Measurements from ENCODE around the gene NLRX1.
"Not testable (repeated sequence)": the region's sequence is repeated elsewhere in the genome, so short reads cannot be mapped to it uniquely, and the experiment has no call there.

The NLRX1 gene

DNA sequence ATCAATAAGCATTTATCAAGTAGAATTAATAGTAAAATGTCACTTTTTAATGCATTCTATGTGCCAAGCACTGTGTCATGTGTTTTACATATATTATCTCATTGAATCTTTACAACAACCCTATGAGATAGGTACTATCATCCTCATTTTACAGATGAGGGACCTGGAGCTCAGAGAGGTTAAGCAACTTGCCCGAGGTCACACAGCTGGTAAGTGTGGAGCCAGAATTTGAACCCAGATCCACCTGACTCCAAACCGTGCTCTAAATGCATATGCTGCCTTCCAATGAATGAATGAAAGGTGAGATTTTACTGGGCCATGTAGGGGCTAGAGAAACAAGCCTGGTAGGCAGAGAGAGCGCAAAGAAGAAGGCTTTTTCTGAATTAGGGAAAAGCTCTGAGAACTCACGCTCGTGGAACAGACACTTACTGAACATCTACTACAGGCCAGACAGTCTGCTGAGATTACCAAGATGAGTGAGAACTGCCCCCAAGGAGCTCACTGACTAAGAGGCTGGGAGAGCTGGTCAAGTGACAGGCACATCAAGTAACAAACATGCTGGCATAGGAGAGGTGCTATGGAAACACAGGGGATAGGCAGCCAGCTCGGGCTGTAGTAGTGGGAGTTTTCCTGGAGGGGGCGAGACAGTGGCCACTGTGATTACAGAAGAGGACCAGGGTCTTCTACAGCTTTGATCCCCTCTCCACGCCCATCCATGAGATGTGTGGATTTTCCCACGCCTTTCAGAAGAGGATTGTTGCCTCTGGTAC is 15.3 kb upstream of the NLRX1 start:
- no peak for DNase-seq

DNA sequence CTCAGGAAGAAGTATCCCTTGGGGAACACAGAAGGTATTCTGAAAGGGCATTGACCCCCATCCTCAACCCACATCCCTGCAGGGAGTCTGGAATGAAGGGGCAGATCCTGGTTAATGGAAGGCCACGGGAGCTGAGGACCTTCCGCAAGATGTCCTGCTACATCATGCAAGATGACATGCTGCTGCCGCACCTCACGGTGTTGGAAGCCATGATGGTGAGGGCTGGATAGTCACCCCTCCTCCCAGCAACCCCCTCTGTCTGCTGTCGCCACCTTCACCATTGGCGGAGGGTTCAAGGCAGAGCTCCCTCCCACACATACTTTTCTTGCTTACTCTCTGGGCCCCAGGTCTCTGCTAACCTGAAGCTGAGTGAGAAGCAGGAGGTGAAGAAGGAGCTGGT is 14.3 kb upstream of the NLRX1 start:
- no peak for DNase-seq

DNA sequence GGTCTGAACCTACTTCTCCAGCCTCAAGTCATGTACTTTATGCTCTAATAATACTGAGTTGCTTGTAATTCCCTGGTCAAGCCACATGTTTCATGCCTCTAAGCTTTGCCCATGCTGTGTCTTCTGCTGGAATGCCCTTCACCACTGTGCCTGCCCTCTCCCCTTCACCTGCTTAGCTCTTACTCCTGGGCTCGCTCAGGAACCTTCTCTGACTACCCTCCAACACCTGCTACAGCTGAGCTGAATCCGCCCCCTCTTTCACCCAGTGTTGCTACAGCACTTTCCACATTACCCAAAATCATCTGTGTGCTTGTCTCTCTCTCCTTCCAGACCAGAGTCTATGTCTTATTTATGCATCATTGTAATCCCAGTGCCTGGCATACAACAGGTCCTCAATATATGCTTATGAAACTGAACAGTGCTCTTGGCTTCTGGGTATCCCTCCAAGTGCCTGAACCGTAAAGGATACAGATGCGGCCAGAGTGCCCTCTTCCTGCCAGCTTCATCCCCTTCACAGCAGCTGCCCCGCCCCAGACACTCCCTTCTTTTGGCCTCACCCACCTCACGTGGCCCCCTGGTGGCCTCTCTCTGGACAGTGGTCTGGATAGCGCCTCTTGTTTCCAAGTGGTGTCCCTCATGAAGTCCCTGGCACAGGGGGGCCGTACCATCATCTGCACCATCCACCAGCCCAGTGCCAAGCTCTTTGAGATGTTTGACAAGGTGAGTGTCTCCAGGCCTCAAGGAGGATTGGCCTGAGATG is 12.6 kb upstream of the NLRX1 start:
- DNase-seq = no peak

DNA sequence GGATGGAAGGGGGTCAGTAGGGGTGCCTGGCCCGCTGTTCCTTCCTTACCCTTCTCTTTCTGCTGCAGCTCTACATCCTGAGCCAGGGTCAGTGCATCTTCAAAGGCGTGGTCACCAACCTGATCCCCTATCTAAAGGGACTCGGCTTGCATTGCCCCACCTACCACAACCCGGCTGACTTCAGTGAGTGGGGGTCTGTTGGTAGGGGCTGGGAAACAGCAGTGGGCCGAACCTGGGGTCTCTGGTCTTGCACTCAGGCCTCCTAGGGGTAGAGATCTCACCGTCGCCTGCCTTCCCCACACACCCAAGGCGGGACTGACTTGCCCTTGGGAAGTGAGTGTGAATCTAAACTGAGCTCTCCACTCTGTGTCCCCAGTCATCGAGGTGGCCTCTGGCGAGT is 12.0 kb upstream of the NLRX1 start:
- no peak for DNase-seq

DNA sequence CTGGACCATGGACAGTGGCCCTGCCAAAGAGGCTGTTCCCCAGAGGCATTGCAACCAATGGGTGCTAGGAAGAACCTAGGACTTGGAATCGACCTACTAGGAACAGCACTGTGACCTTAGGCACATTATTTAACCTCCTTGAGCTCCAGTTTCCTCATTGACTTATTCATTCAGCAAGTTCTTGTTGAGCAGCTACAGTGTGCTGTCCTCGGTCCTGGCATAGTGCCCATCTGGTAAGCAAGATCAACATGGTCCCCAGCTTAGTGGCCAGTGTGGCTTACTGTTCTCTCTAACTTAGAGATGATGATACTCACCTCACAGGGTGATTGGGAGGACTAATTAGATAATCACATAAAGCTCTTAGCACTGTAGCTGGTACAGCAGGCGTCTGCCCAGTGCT is 11.5 kb upstream of the NLRX1 start:
- DNase-seq = no peak

DNA sequence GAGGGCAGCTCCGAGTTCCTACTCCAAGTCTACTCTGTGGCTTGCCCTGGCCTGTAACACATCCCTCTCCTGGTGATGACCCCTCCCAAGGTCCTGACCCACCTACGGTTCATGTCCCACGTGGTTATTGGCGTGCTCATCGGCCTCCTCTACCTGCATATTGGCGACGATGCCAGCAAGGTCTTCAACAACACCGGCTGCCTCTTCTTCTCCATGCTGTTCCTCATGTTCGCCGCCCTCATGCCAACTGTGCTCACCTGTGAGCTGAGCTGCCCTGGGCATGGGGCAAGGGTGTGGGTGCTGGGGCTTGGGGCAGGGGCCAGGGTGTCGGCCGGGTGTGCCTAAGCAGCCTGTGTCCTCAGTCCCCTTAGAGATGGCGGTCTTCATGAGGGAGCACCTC is 10.1 kb upstream of the NLRX1 start:
- no peak for DNase-seq

DNA sequence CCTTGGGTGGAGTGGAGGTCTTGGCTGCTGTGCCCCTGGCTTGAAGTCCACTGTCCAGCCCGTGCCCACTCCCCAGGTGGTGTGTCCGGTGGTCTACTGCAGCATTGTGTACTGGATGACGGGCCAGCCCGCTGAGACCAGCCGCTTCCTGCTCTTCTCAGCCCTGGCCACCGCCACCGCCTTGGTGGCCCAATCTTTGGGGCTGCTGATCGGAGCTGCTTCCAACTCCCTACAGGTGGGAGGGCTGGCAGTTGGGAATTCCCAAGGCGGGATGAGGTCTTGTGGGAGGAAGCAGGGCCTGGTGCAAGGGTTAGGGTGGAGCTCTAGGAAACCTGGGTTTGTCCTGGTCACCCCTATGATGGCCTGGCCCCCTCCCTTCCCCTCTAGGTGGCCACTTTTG is 8.4 kb upstream of the NLRX1 start:
- DNase-seq = no peak

DNA sequence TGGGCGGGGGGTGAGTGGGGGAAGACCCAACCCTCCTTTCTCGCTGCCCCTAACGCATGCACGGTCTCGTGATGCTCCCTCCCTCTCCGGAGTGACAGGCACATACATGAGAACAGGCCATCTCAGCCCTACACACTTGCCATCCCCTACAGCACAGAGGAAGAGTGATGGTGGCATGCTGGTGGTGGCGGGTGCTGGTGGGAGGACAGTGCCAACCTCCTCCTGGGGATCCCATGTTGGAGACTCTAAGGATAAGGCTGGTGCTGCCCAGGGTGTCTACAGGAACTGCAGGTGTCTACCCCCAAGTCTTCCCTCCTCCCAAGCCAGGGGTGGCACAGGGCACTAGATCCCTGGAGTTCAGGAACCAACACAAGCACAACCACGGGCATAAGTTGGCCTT is 6.7 kb upstream of the NLRX1 start:
- no peak for DNase-seq

DNA sequence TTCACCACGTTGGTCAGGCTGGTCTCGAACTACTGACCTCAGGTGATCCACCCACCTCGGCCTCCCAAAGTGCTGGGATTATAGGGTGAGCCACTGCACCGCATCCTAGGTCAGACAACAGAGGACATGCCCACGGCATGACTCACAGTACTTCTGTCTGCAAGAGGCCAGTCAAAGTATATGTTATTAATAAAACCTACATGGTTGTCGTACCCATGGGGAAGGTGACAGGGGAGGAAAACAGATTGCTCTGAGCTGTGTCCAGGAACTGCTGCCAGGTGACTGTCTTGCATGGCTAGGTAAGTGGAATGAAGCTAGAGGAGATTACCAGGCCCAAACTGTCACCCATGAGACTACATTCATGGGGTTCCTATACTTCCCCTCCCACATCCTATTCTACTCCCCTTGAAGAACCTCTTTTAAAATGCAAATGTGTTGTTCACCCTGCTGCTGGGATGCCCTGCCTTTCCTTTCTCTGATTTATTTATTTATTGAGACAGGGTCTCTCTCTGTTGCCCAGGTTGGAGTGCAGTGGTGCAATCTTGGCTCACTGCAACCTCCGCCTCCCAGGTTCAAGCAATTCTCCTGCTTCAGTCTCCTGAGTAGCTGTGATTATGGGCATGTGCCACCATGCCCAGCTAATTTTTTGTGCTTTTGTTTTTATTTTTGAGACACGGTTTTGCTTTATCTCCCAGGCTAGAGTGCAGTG is 2.0 kb upstream of the NLRX1 start:
- no peak for DNase-seq

DNA sequence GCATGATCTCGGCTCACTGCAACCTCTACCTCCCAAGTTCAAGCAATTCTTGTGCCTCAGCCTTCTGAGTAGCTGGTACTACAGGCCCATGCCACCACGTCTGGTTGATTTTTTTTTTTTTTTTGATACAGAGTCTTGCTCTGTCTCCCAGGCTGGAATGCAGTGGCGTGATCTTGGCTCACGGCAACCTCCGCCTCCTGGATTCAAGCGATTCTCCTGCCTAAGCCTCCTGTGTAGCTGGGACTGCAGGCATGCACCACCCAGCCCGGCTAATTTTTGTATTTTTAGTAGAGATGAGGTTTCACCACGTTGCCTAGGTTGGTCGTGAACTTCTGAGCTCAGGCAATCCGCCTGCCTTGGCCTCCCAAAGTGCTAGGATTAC is 1.5 kb upstream of the NLRX1 start:
- DNase-seq = not testable (repeated sequence)

DNA sequence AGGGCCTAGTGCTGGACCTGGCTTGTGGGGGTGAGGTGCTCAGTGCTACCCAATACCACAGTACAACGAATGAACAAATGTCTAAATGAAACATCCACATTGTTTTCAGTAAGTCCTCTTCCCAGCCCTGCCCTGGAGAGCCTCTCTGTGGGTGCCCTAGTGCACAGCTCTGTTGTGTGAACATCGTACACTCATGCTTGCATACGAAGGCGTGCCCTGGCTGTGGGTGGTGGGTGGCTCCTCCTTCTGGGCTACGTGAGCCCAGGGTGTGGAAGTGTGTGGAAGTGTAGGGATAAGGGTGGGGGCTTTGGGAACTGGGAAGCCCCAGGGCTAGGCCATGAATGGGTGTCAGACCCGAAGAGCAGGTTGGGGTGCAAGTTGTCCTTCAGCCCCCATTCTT is 592 bp upstream of the NLRX1 start:
- no peak for DNase-seq

DNA sequence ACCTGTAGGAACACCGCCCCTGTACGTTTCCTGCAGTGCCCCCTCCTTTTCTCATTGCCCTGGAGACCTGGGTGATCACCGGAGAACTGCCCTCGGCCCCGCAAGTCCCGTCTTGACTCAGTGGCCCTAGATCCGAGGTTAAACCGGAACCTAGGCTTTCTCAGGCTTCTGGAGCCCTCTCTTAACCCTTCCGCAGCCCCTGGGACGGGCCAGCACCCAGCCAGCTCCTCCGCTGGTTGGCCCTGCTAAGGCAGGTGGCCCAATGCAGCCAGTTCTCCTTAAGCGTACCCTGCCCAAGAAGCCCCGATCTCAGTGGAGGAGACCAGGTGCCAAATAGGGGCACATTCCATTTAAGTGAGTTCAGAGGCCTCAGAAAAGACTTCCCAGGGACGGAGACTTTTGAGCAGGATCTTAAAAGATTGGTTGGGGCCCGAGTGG is 776 bp downstream of the NLRX1 start:
- no peak for DNase-seq

DNA sequence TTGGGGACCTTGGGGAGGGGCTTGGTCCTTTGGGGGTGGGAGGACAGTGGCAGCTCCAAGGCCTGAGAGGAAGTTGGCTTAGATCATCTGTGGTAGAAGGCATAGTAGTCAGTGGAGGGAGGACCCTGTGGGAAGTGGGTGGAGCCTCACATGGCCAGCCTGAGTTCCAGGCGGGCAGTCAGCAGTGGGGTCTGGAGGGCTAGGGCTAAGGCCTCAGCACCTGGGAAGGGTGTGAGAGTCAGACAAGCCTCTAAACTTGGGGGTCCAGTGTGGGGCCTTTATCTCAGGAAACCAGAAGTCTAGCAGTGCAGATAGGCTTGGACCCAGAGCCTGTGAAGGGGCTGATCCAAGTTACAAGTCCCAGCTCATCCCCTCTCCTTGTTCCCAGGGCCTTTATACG is 4.0 kb downstream of the NLRX1 start:
- no peak for DNase-seq

DNA sequence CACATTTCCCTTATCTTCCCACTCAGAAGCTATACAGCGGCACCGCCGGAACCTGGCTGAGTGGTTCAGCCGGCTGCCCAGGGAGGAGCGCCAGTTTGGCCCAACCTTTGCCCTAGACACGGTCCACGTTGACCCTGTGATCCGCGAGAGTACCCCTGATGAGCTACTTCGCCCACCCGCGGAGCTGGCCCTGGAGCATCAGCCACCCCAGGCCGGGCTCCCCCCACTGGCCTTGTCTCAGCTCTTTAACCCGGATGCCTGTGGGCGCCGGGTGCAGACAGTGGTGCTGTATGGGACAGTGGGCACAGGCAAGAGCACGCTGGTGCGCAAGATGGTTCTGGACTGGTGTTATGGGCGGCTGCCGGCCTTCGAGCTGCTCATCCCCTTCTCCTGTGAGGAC is 4.9 kb downstream of the NLRX1 start:
- no peak for DNase-seq

DNA sequence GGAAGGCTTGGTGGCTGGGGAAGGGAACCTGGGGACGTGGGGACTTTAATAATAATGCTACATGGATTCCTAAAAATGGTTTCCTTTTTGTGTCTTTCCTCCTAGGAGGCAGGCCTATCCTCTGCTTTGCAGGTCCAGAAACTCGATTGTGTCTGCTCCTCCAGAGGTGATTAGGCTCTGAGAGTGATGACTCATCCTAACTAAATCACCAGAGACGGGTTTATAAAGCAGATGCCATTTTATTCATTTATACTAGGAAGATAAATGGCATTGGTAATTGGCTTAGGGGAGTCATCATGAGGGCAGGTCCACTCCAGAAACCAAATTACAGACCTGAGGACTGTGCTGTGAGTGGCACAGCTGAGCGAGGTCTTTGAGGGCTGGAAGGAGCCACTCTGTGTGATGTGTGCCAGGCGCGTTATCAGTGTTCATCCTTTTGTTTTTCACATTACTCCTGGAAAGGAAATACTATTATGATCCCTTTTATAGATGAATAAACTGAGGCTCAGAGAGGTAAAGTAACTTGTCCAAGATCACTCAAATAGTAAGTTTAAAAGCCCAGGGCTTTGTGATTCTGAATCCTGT is 7.1 kb downstream of the NLRX1 start:
- DNase-seq = no peak

DNA sequence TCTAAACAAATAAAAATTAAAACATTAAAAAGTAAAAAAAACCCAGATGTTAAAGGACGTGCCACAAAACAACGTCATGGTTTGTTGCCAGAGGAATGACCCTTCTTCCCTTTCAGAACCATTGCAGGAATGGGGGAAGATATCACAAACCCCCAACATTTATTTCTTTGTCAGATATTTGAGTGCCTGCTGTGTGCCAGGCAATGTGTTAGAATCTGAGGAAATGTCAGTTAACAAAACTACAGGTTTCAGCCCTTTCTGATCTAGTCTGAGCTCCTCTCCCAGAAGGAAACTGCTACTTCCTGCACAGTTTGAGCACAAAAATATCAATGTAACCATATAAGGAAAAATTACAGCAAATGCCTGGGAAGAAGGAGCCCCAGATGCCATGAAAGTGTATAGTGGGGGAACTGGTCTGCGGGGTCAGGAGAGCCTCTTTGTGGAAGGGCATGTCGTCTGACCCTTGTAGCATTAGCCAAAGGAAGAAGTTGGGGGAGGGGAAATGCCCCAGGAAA is 9.7 kb downstream of the NLRX1 start:
- no peak for DNase-seq

DNA sequence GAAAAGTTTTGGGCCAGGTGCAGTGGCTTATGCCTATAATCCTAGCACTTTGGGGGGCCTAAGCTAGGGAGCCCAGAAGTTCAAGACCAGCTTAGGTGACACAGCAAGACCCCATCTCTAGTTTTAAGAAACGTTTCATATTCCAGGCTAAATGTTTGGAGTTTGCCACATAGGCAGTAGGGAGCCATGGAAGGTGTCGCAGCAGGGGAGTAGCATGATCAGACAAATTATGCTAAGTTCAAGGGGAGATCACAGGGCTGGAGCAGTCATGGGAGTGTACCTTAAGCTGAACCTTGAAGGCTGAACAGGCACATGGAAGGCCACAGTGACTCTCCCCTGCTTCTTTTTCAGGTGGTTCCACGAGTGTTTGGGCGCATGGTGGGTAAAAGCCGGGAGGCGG is 10.8 kb downstream of the NLRX1 start:
- no peak for DNase-seq

DNA sequence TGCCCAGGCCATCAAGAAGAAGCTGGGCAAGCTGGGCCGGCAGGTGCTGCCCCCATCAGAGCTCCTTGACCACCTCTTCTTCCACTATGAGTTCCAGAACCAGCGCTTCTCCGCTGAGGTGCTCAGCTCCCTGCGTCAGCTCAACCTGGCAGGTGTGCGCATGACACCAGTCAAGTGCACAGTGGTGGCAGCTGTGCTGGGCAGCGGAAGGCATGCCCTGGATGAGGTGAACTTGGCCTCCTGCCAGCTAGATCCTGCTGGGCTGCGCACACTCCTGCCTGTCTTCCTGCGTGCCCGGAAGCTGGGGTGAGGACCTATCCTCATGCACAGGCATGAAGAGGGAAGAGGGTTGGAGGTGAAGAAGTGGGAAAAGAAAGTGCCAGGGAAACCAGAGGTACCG is 11.5 kb downstream of the NLRX1 start:
- DNase-seq = no peak

DNA sequence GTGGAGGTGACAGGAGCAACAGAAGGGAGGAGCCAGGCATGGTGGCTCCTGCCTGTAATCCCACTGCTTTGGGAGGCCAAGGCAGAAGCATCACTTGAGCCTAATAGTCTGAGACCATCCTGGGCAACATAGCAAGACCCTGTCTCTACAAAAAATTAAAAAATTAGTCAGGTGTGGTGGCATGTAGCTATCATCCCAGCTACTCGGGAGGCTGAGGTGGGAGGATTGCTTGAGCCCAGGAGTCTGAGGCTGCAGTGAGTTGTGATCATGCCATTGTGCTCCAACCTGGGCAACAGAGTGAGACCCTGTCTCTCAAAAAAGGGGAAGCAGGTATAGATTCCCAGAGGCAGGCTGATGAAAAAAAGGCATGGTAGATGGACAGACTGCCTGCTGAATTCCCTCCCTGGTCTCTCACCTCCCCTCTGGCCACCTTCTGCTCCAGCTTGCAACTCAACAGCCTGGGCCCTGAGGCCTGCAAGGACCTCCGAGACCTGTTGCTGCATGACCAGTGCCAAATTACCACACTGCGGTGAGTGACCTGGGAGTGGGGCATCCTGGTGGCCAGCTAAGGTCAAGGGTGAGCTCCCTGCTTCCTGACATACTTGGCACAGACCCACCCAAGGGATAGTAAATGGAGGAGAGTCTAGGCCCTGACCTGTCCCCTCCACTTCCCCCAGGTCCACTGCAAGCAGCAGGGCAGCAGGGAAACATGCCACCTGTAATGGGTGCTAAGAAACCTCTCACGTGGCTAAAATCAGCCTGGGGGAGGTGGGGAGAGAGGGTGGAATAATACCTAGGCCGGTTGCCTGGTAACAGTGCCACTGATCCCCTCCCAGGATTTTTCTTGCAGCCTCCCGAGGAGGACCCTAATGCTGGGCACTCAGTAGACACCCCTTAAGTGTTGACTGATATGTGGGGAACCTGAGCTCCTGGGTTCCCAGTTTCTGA is 12.5 kb downstream of the NLRX1 start:
- DNase-seq = no peak

DNA sequence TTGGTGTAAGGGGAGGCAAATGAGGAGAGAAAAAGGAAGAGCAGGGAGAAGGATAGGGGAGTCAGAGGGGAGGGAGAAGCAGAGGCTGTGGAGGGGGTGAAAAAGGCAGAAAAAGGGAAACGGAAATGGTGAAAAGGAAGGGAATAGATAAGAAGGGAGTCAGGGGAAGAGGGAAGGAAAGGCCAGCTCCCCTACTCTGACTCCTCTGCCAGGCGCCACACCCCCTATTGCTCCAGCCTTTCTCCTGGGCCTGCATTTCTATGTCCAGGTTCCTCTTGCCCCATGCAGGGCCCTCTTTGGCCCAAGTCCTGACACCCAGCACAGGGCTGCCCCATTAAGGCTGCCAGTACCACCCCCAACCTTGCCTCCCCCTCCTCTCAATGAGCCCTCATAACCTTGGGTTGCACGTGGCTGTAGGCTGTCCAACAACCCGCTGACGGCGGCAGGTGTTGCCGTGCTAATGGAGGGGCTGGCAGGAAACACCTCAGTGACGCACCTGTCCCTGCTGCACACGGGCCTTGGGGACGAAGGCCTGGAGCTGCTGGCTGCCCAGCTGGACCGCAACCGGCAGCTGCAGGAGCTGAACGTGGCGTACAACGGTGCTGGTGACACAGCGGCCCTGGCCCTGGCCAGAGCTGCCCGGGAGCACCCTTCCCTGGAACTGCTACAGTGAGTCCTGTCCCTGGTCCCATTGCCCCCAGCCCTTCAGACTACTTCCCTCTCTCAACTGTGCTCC is 13.3 kb downstream of the NLRX1 start:
- no peak for DNase-seq

DNA sequence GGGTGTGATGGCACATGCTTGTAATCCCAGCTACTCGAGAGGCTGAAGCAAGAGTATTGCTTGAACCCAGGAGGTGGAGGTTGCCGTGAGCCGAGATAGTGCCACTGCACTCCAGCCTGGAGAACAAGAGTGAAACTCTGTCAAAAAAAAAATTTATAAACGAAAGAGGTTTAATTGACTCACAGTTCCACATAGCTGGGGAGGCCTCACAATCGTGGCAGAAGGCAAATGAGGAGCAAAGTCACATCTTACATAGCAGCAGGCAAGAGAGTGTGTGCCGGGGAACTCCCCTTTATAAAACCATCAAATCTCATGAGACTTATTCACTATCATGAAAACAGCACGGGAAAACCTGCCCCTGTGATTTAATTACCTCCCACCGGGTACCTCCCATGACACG is 15.9 kb downstream of the NLRX1 start:
- not testable (repeated sequence) for DNase-seq
